ENCODE data around the gene CFC1B. TPM values are rescaled to one million over a fixed set of nuclear protein-coding genes. Genes with fewer than 3 reads are reported as not detected.
"Not testable (repeated sequence)": the region's sequence is repeated elsewhere in the genome, so short reads cannot be mapped to it uniquely, and the experiment has no call there.

CFC1B gene
- not detected for total RNA-seq

- H3K36me3 Mint-ChIP-seq, H3K27ac Mint-ChIP-seq: not testable (repeated sequence)
Measured at GRCh38 chr2:130520992-130521391, at the start of gene CFC1B. TSS of gene CFC1B (plus strand) at chr2:130521222. CDS start at chr2:130521485, 263 bp downstream.

GRCh38 chr2:130491073-130491472 lies 29.9 kb upstream of the CFC1B start:
- not testable (repeated sequence) for H3K4me1 Mint-ChIP-seq (ENCODE audit: low read depth in 2 of 2); H3K27me3 Mint-ChIP-seq; H3K9me3 Mint-ChIP-seq; H3K36me3 Mint-ChIP-seq; ATAC-seq; H3K27ac Mint-ChIP-seq; H3K4me3 Mint-ChIP-seq; DNase-seq (ENCODE audit: low spot score)

More at GRCh38 chr2:130520992-130521391, at the start of gene CFC1B:
- H3K9me3 Mint-ChIP-seq; ATAC-seq; H3K4me1 Mint-ChIP-seq (ENCODE audit: low read depth in 2 of 2); DNase-seq (ENCODE audit: low spot score); H3K4me3 Mint-ChIP-seq; H3K27me3 Mint-ChIP-seq: not testable (repeated sequence)

GRCh38 chr2:130509228-130509627 lies 11.8 kb upstream of the CFC1B start, which contains the start of gene POTEI:
TSS of gene POTEI (minus strand) at chr2:130509328. CDS start at chr2:130509235, 93 bp downstream.
- not testable (repeated sequence) for DNase-seq (ENCODE audit: low spot score); H3K27ac Mint-ChIP-seq; H3K9me3 Mint-ChIP-seq; H3K4me3 Mint-ChIP-seq; H3K36me3 Mint-ChIP-seq; ATAC-seq; H3K27me3 Mint-ChIP-seq; H3K4me1 Mint-ChIP-seq (ENCODE audit: low read depth in 2 of 2)

- not testable (repeated sequence) for H3K27ac Mint-ChIP-seq; H3K27me3 Mint-ChIP-seq; H3K36me3 Mint-ChIP-seq; H3K4me3 Mint-ChIP-seq; H3K9me3 Mint-ChIP-seq; ATAC-seq; H3K4me1 Mint-ChIP-seq (ENCODE audit: low read depth in 2 of 2); DNase-seq (ENCODE audit: low spot score)
Measured at GRCh38 chr2:130510807-130511746, 9.9 kb upstream of the CFC1B start.

GRCh38 chr2:130511747-130512451 lies 9.1 kb upstream of the CFC1B start:
- not testable (repeated sequence) for H3K9me3 Mint-ChIP-seq; DNase-seq (ENCODE audit: low spot score); H3K27ac Mint-ChIP-seq; H3K27me3 Mint-ChIP-seq; H3K36me3 Mint-ChIP-seq; ATAC-seq; H3K4me3 Mint-ChIP-seq; H3K4me1 Mint-ChIP-seq (ENCODE audit: low read depth in 2 of 2)

- H3K4me1 Mint-ChIP-seq (ENCODE audit: low read depth in 2 of 2); H3K36me3 Mint-ChIP-seq; H3K27ac Mint-ChIP-seq; H3K4me3 Mint-ChIP-seq; DNase-seq (ENCODE audit: low spot score); H3K27me3 Mint-ChIP-seq; ATAC-seq; H3K9me3 Mint-ChIP-seq: not testable (repeated sequence)
Measured at GRCh38 chr2:130518516-130519106, 2.4 kb upstream of the CFC1B start.

- H3K27me3 Mint-ChIP-seq; ATAC-seq; DNase-seq (ENCODE audit: low spot score); H3K4me1 Mint-ChIP-seq (ENCODE audit: low read depth in 2 of 2); H3K27ac Mint-ChIP-seq; H3K4me3 Mint-ChIP-seq; H3K36me3 Mint-ChIP-seq; H3K9me3 Mint-ChIP-seq: not testable (repeated sequence)
Measured at GRCh38 chr2:130522390-130522789, 1.4 kb downstream of the CFC1B start.

- H3K27ac Mint-ChIP-seq; H3K9me3 Mint-ChIP-seq; H3K4me3 Mint-ChIP-seq; H3K36me3 Mint-ChIP-seq; DNase-seq (ENCODE audit: low spot score); H3K27me3 Mint-ChIP-seq; ATAC-seq; H3K4me1 Mint-ChIP-seq (ENCODE audit: low read depth in 2 of 2): not testable (repeated sequence)
Measured at GRCh38 chr2:130527365-130527967, 6.4 kb downstream of the CFC1B start.

- DNase-seq (ENCODE audit: low spot score); H3K4me3 Mint-ChIP-seq; H3K36me3 Mint-ChIP-seq; H3K27ac Mint-ChIP-seq; ATAC-seq; H3K27me3 Mint-ChIP-seq; H3K9me3 Mint-ChIP-seq; H3K4me1 Mint-ChIP-seq (ENCODE audit: low read depth in 2 of 2): not testable (repeated sequence)
Measured at GRCh38 chr2:130529545-130529944, 8.5 kb downstream of the CFC1B start.

- not testable (repeated sequence) for ATAC-seq; H3K36me3 Mint-ChIP-seq; DNase-seq (ENCODE audit: low spot score); H3K27ac Mint-ChIP-seq; H3K4me1 Mint-ChIP-seq (ENCODE audit: low read depth in 2 of 2); H3K27me3 Mint-ChIP-seq; H3K9me3 Mint-ChIP-seq; H3K4me3 Mint-ChIP-seq
Measured at GRCh38 chr2:130530212-130530611, 9.2 kb downstream of the CFC1B start.

GRCh38 chr2:130531225-130531624 lies 10.2 kb downstream of the CFC1B start:
- H3K9me3 Mint-ChIP-seq; H3K4me1 Mint-ChIP-seq (ENCODE audit: low read depth in 2 of 2); H3K4me3 Mint-ChIP-seq; H3K27me3 Mint-ChIP-seq; DNase-seq (ENCODE audit: low spot score); H3K36me3 Mint-ChIP-seq; H3K27ac Mint-ChIP-seq: not testable (repeated sequence)
- ATAC-seq: peak; percentile 98

- not testable (repeated sequence) for H3K27ac Mint-ChIP-seq; H3K4me3 Mint-ChIP-seq; H3K27me3 Mint-ChIP-seq; DNase-seq (ENCODE audit: low spot score); H3K36me3 Mint-ChIP-seq; H3K9me3 Mint-ChIP-seq; H3K4me1 Mint-ChIP-seq (ENCODE audit: low read depth in 2 of 2)
- peak; percentile 33 to 65 for ATAC-seq
Measured at GRCh38 chr2:130531672-130532071, 10.7 kb downstream of the CFC1B start.

GRCh38 chr2:130536654-130537053 lies 15.6 kb downstream of the CFC1B start:
- H3K36me3 Mint-ChIP-seq; H3K4me1 Mint-ChIP-seq (ENCODE audit: low read depth in 2 of 2); H3K9me3 Mint-ChIP-seq; H3K27me3 Mint-ChIP-seq; H3K4me3 Mint-ChIP-seq; ATAC-seq; H3K27ac Mint-ChIP-seq; DNase-seq (ENCODE audit: low spot score): not testable (repeated sequence)
